ENCODE results near the gene USP7.
"Not testable (repeated sequence)": the region's sequence is repeated elsewhere in the genome, so short reads cannot be mapped to it uniquely, and the experiment has no call there.

USP7 gene

GRCh38 chr16:8898660-8899318, 64.9 kb downstream of the USP7 start:
- no peak for DNase-seq

GRCh38 chr16:8894736-8895334, 68.9 kb downstream of the USP7 start:
- no peak for DNase-seq

- DNase-seq, result no peak
Observed at GRCh38 chr16:8893976-8894690, 69.6 kb downstream of the USP7 start.

- no peak for DNase-seq
Observed at GRCh38 chr16:8893426-8893825, 70.3 kb downstream of the USP7 start.

- no peak for DNase-seq
Observed at GRCh38 chr16:8892101-8892575, 71.6 kb downstream of the USP7 start.

- DNase-seq, result no peak
Observed at GRCh38 chr16:8890549-8890921, 73.2 kb downstream of the USP7 start.

- no peak for DNase-seq
Observed at GRCh38 chr16:8889893-8890548, 73.7 kb downstream of the USP7 start.

- no peak for DNase-seq
Observed at GRCh38 chr16:8888951-8889892, 74.5 kb downstream of the USP7 start.

GRCh38 chr16:8887952-8888560, 75.7 kb downstream of the USP7 start:
- DNase-seq, result no peak

GRCh38 chr16:8887431-8887765, 76.3 kb downstream of the USP7 start:
- DNase-seq, result no peak

GRCh38 chr16:8886593-8887430, 76.9 kb downstream of the USP7 start:
- no peak for DNase-seq

- no peak for DNase-seq
Observed at GRCh38 chr16:8885674-8886592, 77.8 kb downstream of the USP7 start.

- DNase-seq, result no peak
Observed at GRCh38 chr16:8882725-8883377, 80.9 kb downstream of the USP7 start.

- no peak for DNase-seq
Observed at GRCh38 chr16:8882041-8882617, 81.6 kb downstream of the USP7 start, which contains the start of gene LITAFD. Gene LITAFD, plus strand, starts transcription at chr16:8882351. Its CDS starts 2,005 bp downstream, at chr16:8884356.

GRCh38 chr16:8880839-8881510, 82.7 kb downstream of the USP7 start:
- no peak for DNase-seq

GRCh38 chr16:8878523-8878911, 85.2 kb downstream of the USP7 start:
- DNase-seq, result no peak

GRCh38 chr16:8877894-8878522, 85.7 kb downstream of the USP7 start:
- no peak for DNase-seq

GRCh38 chr16:8875317-8875716, 88.4 kb downstream of the USP7 start:
- DNase-seq, result not testable (repeated sequence)
